GM18511 (cell line): ENCODE results near the gene HIP1.
"Not testable (repeated sequence)": the region's sequence is repeated elsewhere in the genome, so short reads cannot be mapped to it uniquely, and the experiment has no call there.

Source experiments
- ATAC-seq: cut with Tn5 transposase; IDR thresholded peaks from one replicate; pipeline ENCODE4 v1.9.1; 2021; ENCODE audit warnings: mild to moderate bottlenecking, moderate library complexity; ENCODE audit not compliant: unreplicated experiment

The HIP1 gene

DNA sequence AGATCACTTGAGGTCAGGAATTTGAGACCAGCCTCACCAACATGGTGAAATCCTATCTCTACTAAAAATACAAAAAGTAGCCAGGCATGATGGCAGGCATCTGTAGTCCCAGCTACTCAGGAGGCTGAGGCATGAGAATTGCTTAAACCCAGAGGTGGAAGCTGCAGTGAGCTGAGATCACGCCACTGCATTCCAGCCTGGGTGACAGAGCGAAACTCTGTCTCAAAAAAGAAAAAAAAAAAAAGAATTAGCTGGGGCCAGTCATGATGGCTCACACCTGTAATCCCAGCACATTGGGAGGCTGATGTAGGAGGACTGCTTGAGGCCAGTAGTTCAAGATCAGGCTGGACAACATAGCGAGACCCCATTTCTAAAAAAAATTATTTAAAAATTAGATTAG, 21.0 kb downstream of the HIP1 start:
- ATAC-seq = not testable (repeated sequence)

- no peak for ATAC-seq
Measured at GRCh38 chr7:75716992-75717626, 21.6 kb downstream of the HIP1 start.

DNA sequence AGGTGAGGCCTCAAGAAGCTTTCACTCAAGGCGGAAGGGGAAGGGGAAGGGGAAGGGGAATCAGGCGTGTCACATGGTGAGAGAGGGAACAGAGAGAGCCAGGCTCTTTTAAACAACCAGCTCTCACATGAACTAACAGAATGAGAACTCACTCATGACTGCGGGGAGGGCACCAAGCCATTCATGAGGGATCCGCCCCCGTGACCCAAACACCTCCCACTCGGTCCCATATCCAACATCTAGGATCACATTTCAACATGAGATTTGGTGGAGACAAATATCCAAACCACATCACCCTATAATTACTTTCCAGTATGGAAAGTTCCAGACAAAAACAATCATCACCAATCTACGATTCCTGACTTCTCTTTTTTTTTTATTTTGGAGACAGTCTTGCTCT, 22.9 kb downstream of the HIP1 start:
- no peak for ATAC-seq

- no peak for ATAC-seq
Measured at GRCh38 chr7:75712517-75713361, 26.0 kb downstream of the HIP1 start.

DNA sequence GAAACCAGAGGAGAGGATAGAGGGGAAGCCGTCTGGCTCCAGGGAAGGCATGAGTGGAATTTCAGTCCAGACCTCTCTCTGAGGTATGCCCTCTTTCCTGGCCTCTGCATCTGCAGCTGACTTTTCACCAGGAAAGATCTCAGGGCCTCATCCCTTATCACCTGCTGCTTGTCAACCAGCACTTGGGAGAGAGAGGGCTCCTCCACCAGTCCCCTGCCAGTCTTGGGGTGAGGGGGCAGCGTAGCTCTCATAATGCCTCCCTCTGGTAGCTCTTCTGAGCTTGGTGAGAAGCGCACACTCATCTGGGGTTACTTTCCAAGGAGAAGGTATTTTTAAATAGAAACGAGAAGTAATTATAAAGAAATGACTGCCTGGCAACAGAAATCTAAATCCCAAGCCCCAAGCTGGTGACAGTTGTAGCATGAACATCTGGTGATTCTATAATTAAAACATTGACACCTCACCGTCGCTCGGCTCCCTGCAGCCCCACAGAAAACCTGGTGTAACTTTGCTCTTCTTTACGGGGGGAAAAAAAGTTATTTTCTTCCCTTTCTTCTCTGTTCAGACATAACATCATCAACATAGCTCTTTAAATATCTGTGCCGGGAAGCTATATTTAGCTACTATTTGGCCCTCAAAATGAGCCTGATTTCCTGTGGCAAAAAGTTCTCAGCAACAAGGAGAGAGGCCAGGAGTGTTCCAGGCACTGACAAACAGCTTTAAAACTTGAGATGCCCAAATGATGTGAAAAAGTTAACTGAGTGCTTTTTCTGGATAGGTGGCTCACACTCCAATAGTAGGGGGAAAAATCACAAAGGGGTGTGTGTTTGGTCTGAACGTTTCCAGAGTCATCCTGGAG, 26.9 kb downstream of the HIP1 start:
- ATAC-seq = no peak

DNA sequence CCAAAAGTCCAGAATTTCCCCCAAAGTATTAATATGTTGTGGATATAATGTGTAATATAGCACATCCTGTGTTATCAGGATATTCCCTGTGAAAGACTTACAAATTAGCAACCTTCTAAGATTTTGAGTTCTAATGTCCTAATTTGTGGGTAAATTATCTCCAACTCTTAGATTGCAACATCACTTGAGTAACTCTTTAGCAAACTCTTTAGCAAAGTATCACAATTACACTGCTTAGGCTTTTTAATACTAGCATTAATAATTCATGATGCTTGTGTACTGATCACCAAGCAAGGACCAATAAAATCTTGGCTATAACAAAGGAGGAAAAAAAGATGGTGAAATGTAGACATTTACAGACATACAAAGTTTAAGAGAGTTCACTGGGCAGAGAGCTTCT, 27.7 kb downstream of the HIP1 start:
- ATAC-seq = no peak

- ATAC-seq = no peak
Measured at GRCh38 chr7:75704928-75705327, 33.8 kb downstream of the HIP1 start.

DNA sequence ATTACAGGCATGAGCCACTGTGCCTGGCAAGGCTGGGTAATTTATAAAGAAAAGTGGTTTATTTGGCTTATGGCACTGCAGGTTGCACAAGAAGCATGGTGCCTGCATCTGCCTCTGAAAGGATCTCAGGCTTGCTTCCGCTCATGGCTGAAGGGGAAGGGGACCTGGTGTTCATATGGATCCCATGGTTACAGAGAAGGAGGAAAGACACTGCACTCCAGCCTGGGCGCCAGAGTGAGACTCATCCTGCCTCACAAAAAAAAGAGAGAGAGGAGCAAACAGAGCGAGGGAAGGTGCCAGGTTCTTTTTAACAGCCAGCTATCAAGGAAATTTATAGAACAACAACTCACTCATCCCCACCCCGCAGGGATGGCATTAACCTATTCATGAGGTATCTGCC, 36.2 kb downstream of the HIP1 start:
- no peak for ATAC-seq

DNA sequence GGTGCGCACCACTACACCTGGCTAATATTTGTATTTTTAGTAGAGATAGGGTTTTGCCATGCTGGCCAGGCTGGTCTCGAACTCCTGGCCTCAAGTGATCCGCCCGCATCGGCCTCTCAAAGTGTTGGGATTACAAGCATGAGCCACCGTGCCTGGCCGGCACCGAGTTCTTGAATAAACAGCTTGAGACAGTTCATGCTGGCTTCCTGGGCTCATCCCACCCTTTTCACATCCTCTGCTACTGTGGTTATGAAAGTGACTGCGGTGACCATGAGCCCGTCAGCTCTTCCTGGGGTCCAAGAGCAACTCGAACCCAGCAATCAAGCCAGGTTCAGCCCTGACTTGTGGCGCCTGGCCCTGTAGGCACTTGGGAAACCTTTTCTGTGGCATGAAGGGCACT, 38.7 kb downstream of the HIP1 start:
- no peak for ATAC-seq

- no peak for ATAC-seq
Measured at GRCh38 chr7:75698358-75698757, 40.4 kb downstream of the HIP1 start.

DNA sequence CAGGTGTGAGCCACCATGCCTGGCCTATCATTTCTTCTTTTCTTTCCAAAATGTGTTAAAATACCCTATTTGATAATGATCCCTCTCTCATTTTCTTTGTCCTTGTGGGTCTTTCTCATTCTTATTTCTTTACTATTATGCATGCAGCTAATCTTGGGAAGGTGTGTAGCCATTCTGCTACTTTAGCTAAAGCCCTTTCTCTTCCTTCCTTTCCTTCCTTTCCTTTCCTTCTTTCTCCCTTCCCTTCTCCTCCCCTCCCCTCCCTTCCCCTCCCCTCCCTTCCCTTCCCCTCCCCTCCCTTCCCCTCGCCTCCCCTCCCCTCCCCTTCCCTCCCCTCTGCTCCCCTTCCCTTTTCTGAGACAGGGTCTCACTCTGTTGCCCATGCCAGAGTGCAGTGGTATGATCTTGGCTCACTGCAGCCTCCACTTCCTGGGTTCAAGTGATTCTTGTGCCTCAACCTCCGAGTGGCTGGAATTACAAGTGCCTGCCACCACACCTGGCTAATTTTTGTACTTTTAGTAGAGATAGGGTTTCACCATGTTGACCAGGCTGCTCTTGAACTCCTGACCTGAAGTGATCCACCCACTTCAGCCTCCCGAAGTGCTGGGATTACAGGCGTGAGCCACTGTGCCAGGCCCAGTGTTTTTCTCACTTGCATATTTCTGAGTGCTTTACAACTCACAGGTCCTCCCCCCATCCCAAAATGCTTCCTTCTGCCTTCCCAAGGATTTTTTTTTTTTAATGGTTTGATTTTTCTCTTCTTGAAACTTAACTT, 42.3 kb downstream of the HIP1 start:
- ATAC-seq = no peak

DNA sequence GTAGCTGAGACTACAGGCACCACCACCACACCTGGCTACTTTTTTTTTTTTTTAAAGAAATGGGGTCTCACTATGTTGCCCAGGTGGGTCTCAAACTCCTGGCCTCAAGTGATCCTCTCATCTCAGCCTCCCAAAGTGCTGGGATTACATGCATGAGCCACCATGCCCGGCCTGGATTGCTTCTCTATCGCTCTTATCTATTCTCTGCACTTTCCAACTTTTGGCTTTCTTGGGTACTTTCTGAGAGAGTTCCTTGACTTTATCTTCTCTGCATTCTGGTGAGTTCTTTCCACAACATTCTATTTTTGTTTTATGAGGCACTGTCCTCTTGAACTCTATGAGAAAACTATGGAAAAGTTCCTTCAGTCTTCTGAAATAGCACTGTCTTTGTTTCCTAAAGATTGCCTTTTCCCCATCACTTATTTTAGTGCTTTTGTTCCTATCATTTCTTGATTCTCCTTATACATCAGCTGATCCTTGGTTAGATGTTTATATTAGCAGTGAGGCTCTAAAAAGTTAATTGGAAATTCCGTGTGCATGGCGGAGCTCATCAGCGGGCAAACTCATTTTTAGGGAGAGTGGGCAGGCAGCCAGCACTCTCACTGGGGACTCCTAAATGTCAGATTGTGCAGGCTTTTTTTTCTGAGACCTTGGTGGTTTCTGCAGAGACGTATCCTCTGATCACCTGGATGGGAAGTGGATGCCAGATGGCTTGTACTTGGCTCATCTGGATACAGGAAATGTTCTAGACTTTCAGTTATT, 43.9 kb downstream of the HIP1 start:
- ATAC-seq = no peak

GRCh38 chr7:75693668-75694067, 45.1 kb downstream of the HIP1 start:
- not testable (repeated sequence) for ATAC-seq

DNA sequence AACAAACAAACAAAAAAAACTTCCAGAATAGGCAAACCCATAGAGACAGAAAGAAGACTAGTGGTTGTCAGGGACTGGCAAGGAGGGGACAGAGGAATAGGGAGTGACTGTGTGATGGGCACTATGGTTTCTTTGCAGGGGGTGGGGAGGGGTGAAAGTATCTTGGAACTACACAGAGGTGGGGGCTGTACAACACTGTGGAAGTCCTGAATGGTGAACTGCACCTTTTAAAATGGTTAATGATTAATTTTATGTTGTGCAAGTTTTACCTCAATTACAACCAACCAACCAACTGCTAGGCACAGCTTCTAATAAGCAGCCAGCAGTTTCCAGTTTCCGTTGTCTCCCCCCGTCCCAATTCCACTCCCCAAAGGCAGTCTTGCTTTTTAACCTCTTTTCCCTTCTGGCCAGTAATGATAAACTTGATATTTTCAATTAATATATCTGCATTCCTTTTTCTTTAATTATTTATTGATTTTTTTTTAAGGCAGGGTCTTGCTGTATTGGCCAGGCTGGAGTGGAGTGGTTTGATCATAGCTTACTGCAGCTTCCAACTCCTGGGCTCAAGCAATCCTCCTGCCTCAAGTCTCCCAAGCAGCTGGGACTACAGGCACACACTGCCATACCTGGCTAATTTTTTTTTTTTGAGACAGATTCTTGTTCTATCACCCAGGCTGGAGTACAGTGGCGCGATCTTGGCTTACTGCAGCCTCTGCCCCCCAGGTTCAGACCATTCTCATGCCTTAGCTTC, 46.8 kb downstream of the HIP1 start:
- ATAC-seq = no peak

GRCh38 chr7:75690121-75690523, 48.6 kb downstream of the HIP1 start:
- ATAC-seq = peak; percentile 46

GRCh38 chr7:75689246-75690099, 49.3 kb downstream of the HIP1 start:
- ATAC-seq = no peak

- ATAC-seq = no peak
Measured at GRCh38 chr7:75688200-75689136, 50.3 kb downstream of the HIP1 start.
